Gastroesophageal sphincter (tissue), 3 donors: ENCODE data around the gene MT1E.

Experiments
- CTCF ChIP-seq, 4 experiments: fragments of 200-600 bp in 2 of 4; fragments of 450-650 bp in 2 of 4; sonication (generic) in 1 of 4; IDR thresholded peaks; one replicate each; pipeline ENCODE4 v1.5.1; 2017 to 2019; ENCODE audit warnings: antibody characterized with exemption in 4 of 4, mild to moderate bottlenecking in 2 of 4, moderate library complexity in 2 of 4
- POLR2AphosphoS5 ChIP-seq: sonication (generic); formaldehyde crosslinking; IDR thresholded peaks from one replicate; pipeline ENCODE4 v1.6.1; 2017; ENCODE audit warnings: antibody characterized with exemption

GRCh38 chr16:56639045-56639444 lies 13.5 kb downstream of the MT1E start:
- TF ChIP-seq CTCF (IDR thresholded peaks at IDR 0.05) (no peak), POLR2AphosphoS5 (no peak)
